ENCODE results near the gene GREM2. TPM values are rescaled to one million over a fixed set of nuclear protein-coding genes. Genes with fewer than 3 reads are reported as not detected.

GREM2 gene
- total RNA-seq, 1 experiment from 2014 or later: not detected

DNA sequence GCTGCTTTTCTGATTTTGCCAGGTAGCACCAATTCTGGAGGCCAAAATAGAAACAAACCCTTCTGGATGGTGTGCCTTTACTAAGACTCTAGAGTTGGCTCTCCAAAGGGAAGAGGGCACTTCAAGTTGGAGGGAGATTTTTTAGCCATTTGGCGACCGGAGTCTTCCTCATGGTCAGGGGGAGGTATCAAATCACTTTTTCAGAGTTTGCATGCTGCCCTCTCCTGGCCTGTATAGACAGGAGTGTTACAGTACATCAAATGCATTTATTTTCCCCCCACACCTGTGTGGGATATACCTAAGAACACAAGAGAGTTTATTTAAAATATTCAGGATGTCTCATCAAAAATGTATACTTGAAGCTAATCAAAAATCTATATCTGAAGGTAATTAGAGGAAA, 3.2 kb downstream of the GREM2 start:
- Histone ChIP-seq H3K4me3 (ENCODE audit: low read depth, low read length, poor library complexity, severe bottlenecking) (no peak overlapping the region), H3K4me1 (ENCODE audit: insufficient read depth, low read length, poor library complexity, severe bottlenecking) (no peaks in the 10 kb centered on the region), H3K36me3 (ENCODE audit: insufficient read depth, low read length, poor library complexity, severe bottlenecking) (no peaks in the 10 kb centered on the region), H3K9me3 (ENCODE audit: low read depth, low read length, poor library complexity, severe bottlenecking) (no peaks in the 10 kb centered on the region), H3K27me3 (replicated peaks; ENCODE audit: insufficient read depth, low read depth, low read length, poor library complexity) (peaks cover 48% of the 10 kb centered on the region), H3K27ac (ENCODE audit: low read depth, low read length, poor library complexity, severe bottlenecking) (no peak overlapping the region)
- CTCF ChIA-PET: no interaction called here
- BruUV-seq (replicated peaks): no TSS peak
- POLR2A ChIA-PET (ENCODE audit: low non-redundant PET): no interaction called here
- no peak for TF ChIP-seq EZH2 (IDR thresholded peaks at IDR 0.05; ENCODE audit: borderline replicate concordance, low read depth, low read length, poor library complexity, severe bottlenecking)
- TF ChIP-seq, protein P1, sequence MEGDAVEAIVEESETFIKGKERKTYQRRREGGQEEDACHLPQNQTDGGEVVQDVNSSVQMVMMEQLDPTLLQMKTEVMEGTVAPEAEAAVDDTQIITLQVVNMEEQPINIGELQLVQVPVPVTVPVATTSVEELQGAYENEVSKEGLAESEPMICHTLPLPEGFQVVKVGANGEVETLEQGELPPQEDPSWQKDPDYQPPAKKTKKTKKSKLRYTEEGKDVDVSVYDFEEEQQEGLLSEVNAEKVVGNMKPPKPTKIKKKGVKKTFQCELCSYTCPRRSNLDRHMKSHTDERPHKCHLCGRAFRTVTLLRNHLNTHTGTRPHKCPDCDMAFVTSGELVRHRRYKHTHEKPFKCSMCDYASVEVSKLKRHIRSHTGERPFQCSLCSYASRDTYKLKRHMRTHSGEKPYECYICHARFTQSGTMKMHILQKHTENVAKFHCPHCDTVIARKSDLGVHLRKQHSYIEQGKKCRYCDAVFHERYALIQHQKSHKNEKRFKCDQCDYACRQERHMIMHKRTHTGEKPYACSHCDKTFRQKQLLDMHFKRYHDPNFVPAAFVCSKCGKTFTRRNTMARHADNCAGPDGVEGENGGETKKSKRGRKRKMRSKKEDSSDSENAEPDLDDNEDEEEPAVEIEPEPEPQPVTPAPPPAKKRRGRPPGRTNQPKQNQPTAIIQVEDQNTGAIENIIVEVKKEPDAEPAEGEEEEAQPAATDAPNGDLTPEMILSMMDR (conservative IDR thresholded peaks at IDR 0.05; ENCODE audit: low read depth, low read length): peak; percentile 37
- DNase-seq (ENCODE audit: low spot score): no peak
- intact Hi-C loops (cut with micrococcal nuclease; ENCODE audit: unreplicated experiment): loop anchor here (2.0 kb wide), 1 partner anchor 154 kb away; no protein-coding TSS in a partner anchor

DNA sequence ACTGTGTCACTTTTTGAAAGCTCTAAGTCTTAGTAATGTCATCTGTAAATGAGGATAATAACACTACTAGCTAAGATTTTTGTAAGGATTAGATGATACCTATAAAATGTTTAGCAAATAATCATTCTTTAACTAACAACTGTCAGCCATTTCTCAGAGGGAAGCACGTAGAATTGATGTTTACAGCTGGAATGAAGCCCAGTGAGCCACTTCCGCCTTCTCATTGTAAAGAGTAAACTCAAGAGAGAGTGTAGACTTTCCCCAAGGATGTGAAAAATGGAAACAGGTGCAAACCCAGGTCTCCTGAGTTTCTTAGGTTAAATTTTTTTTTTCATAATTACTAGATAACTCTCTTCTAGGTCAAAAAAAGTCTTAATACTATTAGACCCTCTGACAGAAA, 4.9 kb downstream of the GREM2 start:
- intact Hi-C loops (cut with micrococcal nuclease; ENCODE audit: unreplicated experiment): no loop called here
- ChIA-PET POLR2A (ENCODE audit: low non-redundant PET) (no interaction called here), CTCF (no interaction called here)
- no peak for DNase-seq (ENCODE audit: low spot score)
- Histone ChIP-seq H3K36me3 (ENCODE audit: insufficient read depth, low read length, poor library complexity, severe bottlenecking) (no peaks in the 10 kb centered on the region), H3K4me3 (ENCODE audit: low read depth, low read length, poor library complexity, severe bottlenecking) (no peak overlapping the region), H3K9me3 (ENCODE audit: low read depth, low read length, poor library complexity, severe bottlenecking) (no peaks in the 10 kb centered on the region), H3K27me3 (replicated peaks; ENCODE audit: insufficient read depth, low read depth, low read length, poor library complexity) (peaks cover 31% of the 10 kb centered on the region), H3K27ac (ENCODE audit: low read depth, low read length, poor library complexity, severe bottlenecking) (no peak overlapping the region), H3K4me1 (ENCODE audit: insufficient read depth, low read length, poor library complexity, severe bottlenecking) (no peaks in the 10 kb centered on the region)
- TF ChIP-seq EZH2 (IDR thresholded peaks at IDR 0.05; ENCODE audit: borderline replicate concordance, low read depth, low read length, poor library complexity, severe bottlenecking): no peak
- TF ChIP-seq, protein P1 (conservative IDR thresholded peaks at IDR 0.05; ENCODE audit: low read depth, low read length): no peak
- no TSS peak for BruUV-seq (replicated peaks)

DNA sequence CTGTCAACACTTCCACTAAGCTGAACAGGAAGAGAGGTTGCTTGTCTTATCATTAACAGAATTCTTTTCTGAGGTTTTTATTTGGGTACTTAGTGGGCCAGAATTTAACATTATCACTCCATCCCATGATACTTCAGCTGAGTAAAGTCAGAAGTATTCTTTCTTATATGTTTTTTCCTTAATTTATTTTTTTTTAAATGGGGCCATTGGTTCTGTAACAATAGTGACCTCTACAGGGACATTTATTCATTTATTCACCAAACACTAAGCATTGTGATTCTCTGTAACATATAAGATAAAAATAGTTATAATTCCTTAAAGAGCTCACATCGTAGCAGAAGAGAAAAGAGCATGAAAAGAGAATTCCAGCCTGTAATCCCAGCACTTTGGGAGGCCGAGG, 9.8 kb downstream of the GREM2 start:
- DNase-seq (ENCODE audit: low spot score): no peak
- Histone ChIP-seq H3K4me3 (ENCODE audit: low read depth, low read length, poor library complexity, severe bottlenecking) (no peak overlapping the region), H3K27me3 (replicated peaks; ENCODE audit: insufficient read depth, low read depth, low read length, poor library complexity) (peaks cover 13% of the 10 kb centered on the region), H3K27ac (ENCODE audit: low read depth, low read length, poor library complexity, severe bottlenecking) (no peak overlapping the region), H3K9me3 (ENCODE audit: low read depth, low read length, poor library complexity, severe bottlenecking) (no peaks in the 10 kb centered on the region), H3K36me3 (ENCODE audit: insufficient read depth, low read length, poor library complexity, severe bottlenecking) (no peaks in the 10 kb centered on the region), H3K4me1 (ENCODE audit: insufficient read depth, low read length, poor library complexity, severe bottlenecking) (no peaks in the 10 kb centered on the region)
- ChIA-PET POLR2A (ENCODE audit: low non-redundant PET) (no interaction called here), CTCF (no interaction called here)
- no TSS peak for BruUV-seq (replicated peaks)
- TF ChIP-seq, protein P1 (conservative IDR thresholded peaks at IDR 0.05; ENCODE audit: low read depth, low read length): no peak
- TF ChIP-seq EZH2 (IDR thresholded peaks at IDR 0.05; ENCODE audit: borderline replicate concordance, low read depth, low read length, poor library complexity, severe bottlenecking): no peak
- intact Hi-C loops (cut with micrococcal nuclease; ENCODE audit: unreplicated experiment): no loop called here
